Mesenchymal stem cell (in vitro differentiated cells and primary cell): ENCODE data around the gene HLA-DRB5.
"Not testable (repeated sequence)": the region's sequence is repeated elsewhere in the genome, so short reads cannot be mapped to it uniquely, and the experiment has no call there.

Experiments
- DNase-seq: peaks from one replicate; pipeline ENCODE4 v3.0.0-alpha.2; 2013
- H2AFZ ChIP-seq: one replicate; pipeline ENCODE4 v1.6.1; 2013; ENCODE audit warnings: low read depth, mild to moderate bottlenecking, control low read depth, inconsistent platforms, low read length, moderate library complexity
- H2AK5ac ChIP-seq: 2 replicates; pipeline ENCODE4 v1.6.1; 2013; ENCODE audit warnings: low read length, moderate library complexity, mild to moderate bottlenecking, inconsistent platforms; ENCODE audit not compliant: severe bottlenecking
- H2BK120ac ChIP-seq: one replicate; pipeline ENCODE4 v1.6.1; 2013; ENCODE audit warnings: low read depth, mild to moderate bottlenecking, inconsistent platforms, low read length, moderate library complexity
- H2BK12ac ChIP-seq, 2 experiments: one replicate each; pipeline ENCODE4 v1.6.1; 2013; ENCODE audit warnings: inconsistent platforms in 2 of 2, low read length in 2 of 2, mild to moderate bottlenecking in 2 of 2, moderate library complexity in 2 of 2, control low read depth in 1 of 2
- H2BK15ac ChIP-seq: one replicate; pipeline ENCODE4 v1.6.1; 2013; ENCODE audit warnings: mild to moderate bottlenecking, low read depth, inconsistent platforms; ENCODE audit not compliant: poor library complexity, severe bottlenecking
- H2BK5ac ChIP-seq: 2 replicates; pipeline ENCODE4 v1.6.1; 2013; ENCODE audit warnings: low read depth, mild to moderate bottlenecking, low read length, control low read depth, inconsistent platforms; ENCODE audit not compliant: poor library complexity, severe bottlenecking
- H3K14ac ChIP-seq, 2 experiments: one replicate each; pipeline ENCODE4 v1.6.1; 2013; ENCODE audit warnings: inconsistent platforms in 2 of 2, low read length in 2 of 2, control low read depth in 1 of 2, mild to moderate bottlenecking in 1 of 2, moderate library complexity in 1 of 2
- H3K18ac ChIP-seq, 2 experiments: one replicate each; pipeline ENCODE4 v1.6.1; 2013; ENCODE audit warnings: inconsistent platforms in 2 of 2, low read length in 2 of 2, control low read depth in 1 of 2, low read depth in 1 of 2, mild to moderate bottlenecking in 1 of 2
- H3K23ac ChIP-seq, 2 experiments: one replicate each; pipeline ENCODE4 v1.6.1; 2013; ENCODE audit warnings: inconsistent platforms in 2 of 2, low read length in 2 of 2, mild to moderate bottlenecking in 2 of 2, moderate library complexity in 2 of 2, control low read depth in 1 of 2
- H3K27ac ChIP-seq: 2 replicates; pipeline ENCODE4 v1.5.1; 2013; ENCODE audit warnings: mild to moderate bottlenecking, moderate library complexity, low read length, control low read depth, inconsistent platforms; ENCODE audit not compliant: poor library complexity, severe bottlenecking
- H3K27me3 ChIP-seq, 2 experiments: 2 replicates each; pipeline versions ENCODE4 v1.6.1 to v1.7.0; 2013; ENCODE audit warnings: low read length in 2 of 2, mild to moderate bottlenecking in 2 of 2, moderate library complexity in 2 of 2, control low read depth in 1 of 2, inconsistent platforms in 1 of 2; ENCODE audit not compliant: control insufficient read depth in 1 of 2, insufficient read depth in 1 of 2
- H3K36me3 ChIP-seq, 2 experiments: 2 replicates each; pipeline versions ENCODE4 v1.6.1 to v1.7.0; 2013; ENCODE audit warnings: low read length in 2 of 2, control low read depth in 1 of 2, inconsistent platforms in 1 of 2, low read depth in 1 of 2, mild to moderate bottlenecking in 1 of 2; ENCODE audit not compliant: insufficient read depth in 2 of 2, control insufficient read depth in 1 of 2
- H3K4ac ChIP-seq, 2 experiments: one replicate each; pipeline ENCODE4 v1.6.1; 2013; ENCODE audit warnings: inconsistent platforms in 2 of 2, low read length in 2 of 2, mild to moderate bottlenecking in 2 of 2, moderate library complexity in 2 of 2, control low read depth in 1 of 2, low read depth in 1 of 2
- H3K4me1 ChIP-seq: 2 replicates; pipeline ENCODE4 v1.6.1; 2013; ENCODE audit warnings: low read depth, low read length, control low read depth; ENCODE audit not compliant: control insufficient read depth, insufficient read depth
- H3K4me2 ChIP-seq: 2 replicates; pipeline ENCODE4 v1.6.1; 2013; ENCODE audit warnings: low read length, mild to moderate bottlenecking, inconsistent platforms; ENCODE audit not compliant: poor library complexity, severe bottlenecking
- H3K4me3 ChIP-seq, 2 experiments: 2 replicates each; pipeline versions ENCODE4 v1.5.1 to v1.7.0; 2013; ENCODE audit warnings: low read length in 2 of 2, mild to moderate bottlenecking in 2 of 2, control low read depth in 1 of 2, low read depth in 1 of 2; ENCODE audit not compliant: insufficient read depth in 1 of 2
- H3K79me1 ChIP-seq: replicated peaks from 2 replicates; pipeline ENCODE4 v1.6.1; 2013; ENCODE audit warnings: mild to moderate bottlenecking, control low read depth, low read length, inconsistent platforms; ENCODE audit not compliant: poor library complexity, severe bottlenecking
- H3K9ac ChIP-seq: 2 replicates; pipeline ENCODE4 v1.7.0; 2013; ENCODE audit warnings: mild to moderate bottlenecking, low read length, moderate library complexity
- H3K9me3 ChIP-seq: 2 replicates; pipeline ENCODE4 v1.7.0; 2013; ENCODE audit warnings: mild to moderate bottlenecking, low read length; ENCODE audit not compliant: control insufficient read depth
- H4K8ac ChIP-seq: one replicate; pipeline ENCODE4 v1.6.1; 2013; ENCODE audit warnings: inconsistent platforms, mild to moderate bottlenecking, low read length, moderate library complexity
- H4K91ac ChIP-seq: one replicate; pipeline ENCODE4 v1.6.1; 2013; ENCODE audit warnings: mild to moderate bottlenecking, low read length, inconsistent platforms
- WGBS: methylation state at CpG from one replicate; pipeline ENCODE4 v1.1.7; 2013; ENCODE audit warnings: mixed read lengths; 5-methylcytosine and 5-hydroxymethylcytosine counted together

Gene HLA-DRB5

DNA sequence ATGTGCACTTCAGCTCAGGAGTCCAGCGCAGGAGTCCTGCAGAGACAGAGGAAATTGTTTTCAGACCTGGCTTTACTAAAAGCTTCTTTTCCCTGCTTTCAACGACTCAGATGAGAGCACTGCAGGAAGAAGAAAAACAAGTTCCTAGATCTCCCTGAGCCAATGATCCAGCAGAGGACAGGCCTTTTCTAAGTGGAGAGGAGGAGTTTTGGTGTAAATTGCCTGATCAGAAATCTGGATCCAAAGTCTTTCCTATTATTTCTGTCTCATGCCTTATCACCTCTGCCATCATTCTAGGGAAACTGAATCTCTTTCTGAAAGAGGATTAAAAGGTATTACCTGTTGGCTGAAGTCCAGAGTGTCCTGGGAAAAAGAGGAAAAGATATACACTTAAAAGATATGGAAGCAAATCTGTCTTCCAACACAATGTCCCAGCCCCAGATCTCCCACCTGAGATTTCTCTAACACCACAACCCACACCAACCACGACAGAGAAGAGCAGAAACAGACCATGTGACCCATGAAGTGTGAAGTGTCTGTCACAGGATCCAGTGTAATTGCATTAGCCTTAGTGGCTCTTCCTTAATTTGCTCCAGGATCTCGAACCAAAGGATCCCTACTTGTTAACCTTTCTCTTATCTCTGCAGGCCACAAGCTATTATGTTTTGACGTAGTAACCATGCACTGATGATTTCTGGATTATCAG is 23.1 kb upstream of the HLA-DRB5 start:
- Histone ChIP-seq H3K36me3 (no peaks in the 10 kb centered on the region), H3K4me1 (no peaks in the 10 kb centered on the region), H4K91ac (no peak overlapping the region), H3K14ac (no peak overlapping the region), H2BK12ac (no peak overlapping the region), H2BK5ac (no peak overlapping the region), H2BK15ac (no peak overlapping the region), H4K8ac (no peak overlapping the region), H3K27me3 (no peaks in the 10 kb centered on the region), H3K4me3 (no peak overlapping the region), H2AFZ (no peak overlapping the region), H3K79me1 (no peaks in the 10 kb centered on the region), H3K27ac (no peak overlapping the region), H2BK120ac (no peak overlapping the region), H3K18ac (no peak overlapping the region), H3K9me3 (no peaks in the 10 kb centered on the region), H3K4me2 (no peak overlapping the region), H2AK5ac (no peak overlapping the region), H3K4ac (no peak overlapping the region), H3K9ac (no peak overlapping the region), H3K23ac (no peak overlapping the region)
- DNase-seq = no peak
- WGBS = 23% methylated on average over 1 of the region's 5 CpGs

GRCh38 chr6:32551410-32551809 is 21.3 kb upstream of the HLA-DRB5 start:
- no peak overlapping the region for H3K27ac ChIP-seq
- H3K9me3 ChIP-seq = no peaks in the 10 kb centered on the region
- no peak overlapping the region for H3K4me2 ChIP-seq
- no peak overlapping the region for H2AK5ac ChIP-seq
- no peak overlapping the region for H4K8ac ChIP-seq
- H3K4me3 ChIP-seq = no peak overlapping the region
- no peak overlapping the region for H3K18ac ChIP-seq
- DNase-seq = no peak
- no peak overlapping the region for H3K9ac ChIP-seq
- no peak overlapping the region for H4K91ac ChIP-seq
- H3K27me3 ChIP-seq = no peaks in the 10 kb centered on the region
- no peaks in the 10 kb centered on the region for H3K36me3 ChIP-seq
- H2BK5ac ChIP-seq = no peak overlapping the region
- H3K79me1 ChIP-seq = no peaks in the 10 kb centered on the region
- H3K4ac ChIP-seq = no peak overlapping the region
- H3K4me1 ChIP-seq = no peaks in the 10 kb centered on the region
- 37% methylated on average over 5 of the region's 5 CpGs for WGBS
- H3K23ac ChIP-seq = no peak overlapping the region
- no peak overlapping the region for H2BK120ac ChIP-seq
- H2BK15ac ChIP-seq = no peak overlapping the region
- no peak overlapping the region for H2BK12ac ChIP-seq
- H3K14ac ChIP-seq = no peak overlapping the region
- no peak overlapping the region for H2AFZ ChIP-seq

- no peak overlapping the region for H3K23ac ChIP-seq
- H3K9me3 ChIP-seq = no peaks in the 10 kb centered on the region
- H2AFZ ChIP-seq = no peak overlapping the region
- H2BK12ac ChIP-seq = no peak overlapping the region
- H2AK5ac ChIP-seq = no peak overlapping the region
- H3K4me2 ChIP-seq = no peak overlapping the region
- H3K36me3 ChIP-seq = no peaks in the 10 kb centered on the region
- no peak overlapping the region for H2BK15ac ChIP-seq
- H3K4me1 ChIP-seq = no peaks in the 10 kb centered on the region
- H3K18ac ChIP-seq = no peak overlapping the region
- no peak overlapping the region for H2BK120ac ChIP-seq
- no peaks in the 10 kb centered on the region for H3K27me3 ChIP-seq
- H3K79me1 ChIP-seq = no peaks in the 10 kb centered on the region
- no peak overlapping the region for H3K9ac ChIP-seq
- no peak overlapping the region for H4K8ac ChIP-seq
- no peak overlapping the region for H3K27ac ChIP-seq
- H3K4me3 ChIP-seq = no peak overlapping the region
- H3K14ac ChIP-seq = no peak overlapping the region
- no peak overlapping the region for H4K91ac ChIP-seq
- no peak for DNase-seq
- no CpG with 5 or more reads among the region's 5 CpGs for WGBS
- no peak overlapping the region for H3K4ac ChIP-seq
- H2BK5ac ChIP-seq = no peak overlapping the region
Observed at GRCh38 chr6:32539839-32540238, 9.8 kb upstream of the HLA-DRB5 start.

- not testable (repeated sequence) for H3K9ac ChIP-seq, H3K4me1 ChIP-seq, DNase-seq, H3K4me2 ChIP-seq, H4K91ac ChIP-seq, H3K27me3 ChIP-seq, H2AFZ ChIP-seq, H3K36me3 ChIP-seq, H3K14ac ChIP-seq, H3K4ac ChIP-seq, H3K23ac ChIP-seq, H4K8ac ChIP-seq, H2BK5ac ChIP-seq, H2BK15ac ChIP-seq, H3K79me1 ChIP-seq, H3K4me3 ChIP-seq, H3K18ac ChIP-seq, H2AK5ac ChIP-seq, H3K27ac ChIP-seq, H2BK120ac ChIP-seq, H2BK12ac ChIP-seq, H3K9me3 ChIP-seq
- 0% methylated on average over 3 of the region's 3 CpGs for WGBS
Observed at GRCh38 chr6:32530431-32530793, 325 bp upstream of the HLA-DRB5 start.
